ENCODE data around the gene CTNNAL1.

DNA sequence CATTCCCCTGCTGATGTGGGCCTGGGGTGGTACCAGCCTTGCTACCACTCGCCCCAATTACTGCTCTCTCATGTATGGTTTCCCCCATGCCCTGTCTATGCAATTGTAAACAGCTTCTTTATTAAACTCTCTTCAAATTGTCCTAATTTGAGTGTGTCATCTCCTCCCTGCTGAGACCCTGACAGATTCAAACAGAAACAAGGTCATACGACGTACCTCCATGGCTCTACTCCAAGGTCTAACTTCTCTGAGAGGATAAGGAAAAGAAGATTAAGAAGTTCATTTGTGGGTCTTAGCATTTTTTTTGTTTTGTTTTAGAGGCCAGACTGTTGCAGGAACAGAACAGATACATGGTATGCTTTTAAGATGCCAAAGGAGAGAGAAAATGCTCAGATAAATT, 41.1 kb downstream of the CTNNAL1 start:
- no peak for TF ChIP-seq CTCF (IDR thresholded peaks at IDR 0.05; ENCODE audit: poor library complexity, severe bottlenecking)
- TF ChIP-seq, protein P1, sequence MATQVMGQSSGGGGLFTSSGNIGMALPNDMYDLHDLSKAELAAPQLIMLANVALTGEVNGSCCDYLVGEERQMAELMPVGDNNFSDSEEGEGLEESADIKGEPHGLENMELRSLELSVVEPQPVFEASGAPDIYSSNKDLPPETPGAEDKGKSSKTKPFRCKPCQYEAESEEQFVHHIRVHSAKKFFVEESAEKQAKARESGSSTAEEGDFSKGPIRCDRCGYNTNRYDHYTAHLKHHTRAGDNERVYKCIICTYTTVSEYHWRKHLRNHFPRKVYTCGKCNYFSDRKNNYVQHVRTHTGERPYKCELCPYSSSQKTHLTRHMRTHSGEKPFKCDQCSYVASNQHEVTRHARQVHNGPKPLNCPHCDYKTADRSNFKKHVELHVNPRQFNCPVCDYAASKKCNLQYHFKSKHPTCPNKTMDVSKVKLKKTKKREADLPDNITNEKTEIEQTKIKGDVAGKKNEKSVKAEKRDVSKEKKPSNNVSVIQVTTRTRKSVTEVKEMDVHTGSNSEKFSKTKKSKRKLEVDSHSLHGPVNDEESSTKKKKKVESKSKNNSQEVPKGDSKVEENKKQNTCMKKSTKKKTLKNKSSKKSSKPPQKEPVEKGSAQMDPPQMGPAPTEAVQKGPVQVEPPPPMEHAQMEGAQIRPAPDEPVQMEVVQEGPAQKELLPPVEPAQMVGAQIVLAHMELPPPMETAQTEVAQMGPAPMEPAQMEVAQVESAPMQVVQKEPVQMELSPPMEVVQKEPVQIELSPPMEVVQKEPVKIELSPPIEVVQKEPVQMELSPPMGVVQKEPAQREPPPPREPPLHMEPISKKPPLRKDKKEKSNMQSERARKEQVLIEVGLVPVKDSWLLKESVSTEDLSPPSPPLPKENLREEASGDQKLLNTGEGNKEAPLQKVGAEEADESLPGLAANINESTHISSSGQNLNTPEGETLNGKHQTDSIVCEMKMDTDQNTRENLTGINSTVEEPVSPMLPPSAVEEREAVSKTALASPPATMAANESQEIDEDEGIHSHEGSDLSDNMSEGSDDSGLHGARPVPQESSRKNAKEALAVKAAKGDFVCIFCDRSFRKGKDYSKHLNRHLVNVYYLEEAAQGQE (IDR thresholded peaks at IDR 0.05; ENCODE audit: borderline replicate concordance) = no peak
- no peak for TF ChIP-seq TAF1 (IDR thresholded peaks at IDR 0.05; ENCODE audit: low read depth)
- no peak for TF ChIP-seq EP300 (conservative IDR thresholded peaks at IDR 0.05; ENCODE audit: poor library complexity, severe bottlenecking)
- no peak for TF ChIP-seq EZH2 (IDR thresholded peaks at IDR 0.05; ENCODE audit: borderline replicate concordance, insufficient read depth, low read length, poor library complexity, severe bottlenecking)
- no peak for TF ChIP-seq RAD21 (conservative IDR thresholded peaks at IDR 0.05)
- TF ChIP-seq SMC3 (conservative IDR thresholded peaks at IDR 0.05; ENCODE audit: poor library complexity) = no peak
